IMR-90 (cell line): ENCODE measurements around the gene FKBP10. TPM values are rescaled to one million over a fixed set of nuclear protein-coding genes. Genes with fewer than 3 reads are reported as not detected.

ENCODE experiments used
- ATAC-seq: fragments of 200-7000 bp; cut with Tn5 transposase; 2 replicates; pipeline ENCODE4 v1.9.1; 2020; ENCODE audit warnings: low read depth, mild to moderate bottlenecking, moderate library complexity
- BruUV-seq: library from RNA; stranded (reverse); fragments of 400-500 nt; replicated peaks from 2 replicates; lab custom pipeline; 2021; lab: Mats Ljungman, UMichigan
- CTCF ChIA-PET: fragments of 300-600 bp; formaldehyde crosslinking; extraction: SDS; loops from one replicate; lab custom pipeline; 2021; ENCODE audit warnings: antibody characterized with exemption; lab: Yijun Ruan, JAX
- POLR2A ChIA-PET: fragments of 300-600 bp; sonication (Branson Sonifier 250); formaldehyde crosslinking; loops from one replicate; lab custom pipeline; 2022; ENCODE audit warnings: antibody characterized with exemption; ENCODE audit not compliant: unreplicated experiment; lab: Charles Lee
- DNase-seq: peaks from one replicate; pipeline ENCODE4 v3.0.0; 2013
- H2AFZ ChIP-seq: replicated peaks from 2 replicates; pipeline ENCODE3; 2013; ENCODE audit warnings: low read length, mild to moderate bottlenecking; ENCODE audit not compliant: poor library complexity
- H2AK5ac ChIP-seq: 2 replicates; pipeline ENCODE4 v1.6.1; 2013; ENCODE audit warnings: low read depth, low read length, inconsistent platforms
- H2AK9ac ChIP-seq: replicated peaks from 2 replicates; pipeline ENCODE3; 2013; ENCODE audit warnings: mild to moderate bottlenecking, low read depth, low read length, moderate library complexity; ENCODE audit not compliant: poor library complexity
- H2BK120ac ChIP-seq: 2 replicates; pipeline ENCODE4 v1.6.1; 2013; ENCODE audit warnings: low read depth, low read length, inconsistent platforms
- H2BK15ac ChIP-seq: 3 replicates; pipeline ENCODE4 v1.6.1; 2013; ENCODE audit warnings: low read depth, low read length, inconsistent platforms
- H2BK20ac ChIP-seq: 2 replicates; pipeline ENCODE4 v1.6.1; 2013; ENCODE audit warnings: low read depth, mild to moderate bottlenecking, inconsistent platforms, low read length, moderate library complexity
- H2BK5ac ChIP-seq: 2 replicates; pipeline ENCODE4 v1.6.1; 2013; ENCODE audit warnings: mild to moderate bottlenecking, low read depth, low read length, inconsistent platforms; ENCODE audit not compliant: poor library complexity, severe bottlenecking
- H3K14ac ChIP-seq: replicated peaks from 2 replicates; pipeline ENCODE4 v1.6.1; 2013; ENCODE audit warnings: low read depth, low read length, inconsistent platforms
- H3K18ac ChIP-seq: 2 replicates; pipeline ENCODE4 v1.6.1; 2013; ENCODE audit warnings: low read depth, low read length, control low read depth
- H3K23ac ChIP-seq: 2 replicates; pipeline ENCODE4 v1.6.1; 2013; ENCODE audit warnings: low read depth, low read length, inconsistent platforms
- H3K27ac ChIP-seq: 2 replicates; pipeline ENCODE4 v1.5.1; 2013; ENCODE audit warnings: mild to moderate bottlenecking, control low read depth, low read length; ENCODE audit not compliant: insufficient read depth
- H3K27me3 ChIP-seq: 2 replicates; pipeline ENCODE4 v1.6.1; 2013; ENCODE audit warnings: low read length; ENCODE audit not compliant: control insufficient read depth, insufficient read depth
- H3K36me3 ChIP-seq: 2 replicates; pipeline ENCODE4 v1.6.1; 2013; ENCODE audit warnings: low read length, mixed read lengths; ENCODE audit not compliant: control insufficient read depth, insufficient read depth
- H3K4ac ChIP-seq: 2 replicates; pipeline ENCODE4 v1.6.1; 2013; ENCODE audit warnings: low read depth, low read length, inconsistent platforms
- H3K4me1 ChIP-seq: 2 replicates; pipeline ENCODE4 v1.6.1; 2013; ENCODE audit warnings: low read length, mixed read lengths; ENCODE audit not compliant: control insufficient read depth, insufficient read depth
- H3K4me2 ChIP-seq: 2 replicates; pipeline ENCODE4 v1.6.1; 2013; ENCODE audit warnings: low read depth, mild to moderate bottlenecking, control low read depth, low read length, moderate library complexity
- H3K4me3 ChIP-seq: 2 replicates; pipeline ENCODE4 v1.5.1; 2013; ENCODE audit warnings: low read depth, mild to moderate bottlenecking, control low read depth, low read length, moderate library complexity; ENCODE audit not compliant: insufficient read depth
- H3K56ac ChIP-seq: 2 replicates; pipeline ENCODE4 v1.6.1; 2013; ENCODE audit warnings: low read length, inconsistent platforms; ENCODE audit not compliant: insufficient read depth; ENCODE audit errors: extremely low read depth
- H3K79me1 ChIP-seq, 2 experiments: 2 replicates each; pipeline ENCODE4 v1.6.1; 2013; ENCODE audit warnings: low read length in 2 of 2, inconsistent platforms in 1 of 2, low read depth in 1 of 2
- H3K9ac ChIP-seq: 2 replicates; pipeline ENCODE4 v1.6.1; 2013; ENCODE audit warnings: low read depth, low read length, control low read depth
- H3K9me1 ChIP-seq: 2 replicates; pipeline ENCODE4 v1.6.1; 2013; ENCODE audit warnings: low read length, inconsistent platforms; ENCODE audit not compliant: insufficient read depth
- H3K9me3 ChIP-seq: 2 replicates; pipeline ENCODE4 v1.6.1; 2013; ENCODE audit warnings: low read length; ENCODE audit not compliant: control insufficient read depth, insufficient read depth
- H4K20me1 ChIP-seq: 2 replicates; pipeline ENCODE4 v1.6.1; 2013; ENCODE audit warnings: low read length, inconsistent platforms; ENCODE audit not compliant: insufficient read depth
- H4K5ac ChIP-seq: 2 replicates; pipeline ENCODE4 v1.6.1; 2013; ENCODE audit warnings: mild to moderate bottlenecking, low read depth, low read length, control low read depth
- H4K8ac ChIP-seq, 2 experiments: 2 replicates each; pipeline ENCODE4 v1.6.1; 2013; ENCODE audit warnings: low read depth in 2 of 2, low read length in 2 of 2, control low read depth in 1 of 2, inconsistent platforms in 1 of 2
- H4K91ac ChIP-seq: 2 replicates; pipeline ENCODE4 v1.6.1; 2013; ENCODE audit warnings: low read depth, low read length, inconsistent platforms; ENCODE audit not compliant: insufficient read depth
- BHLHE40 ChIP-seq: fragments of 150-350 bp; IDR thresholded peaks from 2 replicates; pipeline ENCODE4 v1.6.1; 2016; ENCODE audit warnings: mild to moderate bottlenecking, low read depth, low read length
- CEBPB ChIP-seq: IDR thresholded peaks from 2 replicates; pipeline ENCODE4 v1.6.1; 2012; ENCODE audit warnings: low read depth, low read length, improper control_type of control experiment
- ELK1 ChIP-seq: fragments of 150-350 bp; IDR thresholded peaks from 2 replicates; pipeline ENCODE4 v1.6.1; 2016; ENCODE audit warnings: low read depth, mild to moderate bottlenecking, low read length, moderate library complexity, borderline replicate concordance
- FOS ChIP-seq: fragments of 150-350 bp; IDR thresholded peaks from 2 replicates; pipeline ENCODE4 v1.6.1; 2016; ENCODE audit warnings: low read depth, low read length
- MAFK ChIP-seq: IDR thresholded peaks from 2 replicates; pipeline ENCODE4 v1.6.1; 2012; ENCODE audit warnings: low read depth, low read length, improper control_type of control experiment
- POLR2A ChIP-seq: IDR thresholded peaks from 2 replicates; pipeline ENCODE4 v1.6.1; 2012; ENCODE audit warnings: mild to moderate bottlenecking, low read depth, low read length
- RAD21 ChIP-seq: IDR thresholded peaks from 2 replicates; pipeline ENCODE4 v1.6.1; 2012; ENCODE audit warnings: low read length, improper control_type of control experiment
- RCOR1 ChIP-seq: IDR thresholded peaks from 2 replicates; pipeline ENCODE4 v1.6.1; 2012; ENCODE audit warnings: mild to moderate bottlenecking, low read length, improper control_type of control experiment; ENCODE audit not compliant: insufficient replicate concordance
- RFX5 ChIP-seq: IDR thresholded peaks from 2 replicates; pipeline ENCODE4 v1.8.0; 2012; ENCODE audit warnings: low read depth, mild to moderate bottlenecking, low read length, moderate library complexity
- SMC3 ChIP-seq: fragments of 150-350 bp; IDR thresholded peaks from 2 replicates; pipeline ENCODE4 v1.6.1; 2016; ENCODE audit warnings: low read depth, mild to moderate bottlenecking, antibody characterized with exemption, low read length, moderate library complexity
- USF2 ChIP-seq: fragments of 150-350 bp; IDR thresholded peaks from 2 replicates; pipeline ENCODE4 v1.6.1; 2017; ENCODE audit warnings: mild to moderate bottlenecking, antibody characterized with exemption, low read length, low read depth
- WGBS, 2 experiments: methylation state at CpG; one replicate each; pipeline versions ENCODE4 v1.1.5 to v1.1.7; 2013; ENCODE audit warnings: missing lambda C conversion rate in 2 of 2; ENCODE audit not compliant: insufficient read length in 1 of 2; ENCODE audit errors: extremely low coverage in 2 of 2; 5-methylcytosine and 5-hydroxymethylcytosine counted together
- dilution Hi-C: fragments of 300-500 bp; cut with HindIII; formaldehyde crosslinking; loops from one replicate; pipeline ENCODE4 v1.14.3; 2018; ENCODE audit warnings: low sequenced_read_pairs; ENCODE audit not compliant: unreplicated experiment
- in situ Hi-C: fragments of 300-500 bp; cut with MboI; formaldehyde crosslinking; loops from 3 replicates; pipeline ENCODE4 v1.14.3; 2019; ENCODE audit warnings: low sequenced_read_pairs, inconsistent platforms, mixed read lengths
- intact Hi-C: fragments of 100-400 bp; cut with micrococcal nuclease; formaldehyde crosslinking; loops from 2 replicates; pipeline ENCODE4 v1.10.0; 2022
- polyA plus RNA-seq, 3 experiments: library from polyadenylated mRNA; depleted of rRNA; stranded (reverse); fragments of >200 nt; gene quantifications; 2 replicates each; pipeline ENCODE4 v1.2.3, GENCODE V29; 2012; ENCODE audit warnings: low replicate concordance in 1 of 3
- total RNA-seq: library from RNA; depleted of rRNA; stranded (reverse); fragments of >200 nt; gene quantifications from 2 replicates; pipeline ENCODE4 v1.2.3, GENCODE V29; 2012

Gene FKBP10
- total and polyA plus RNA-seq, 2 of the 4 experiments (the other 2 are of a cell fraction): 170 to 984 TPM

- TF ChIP-seq ELK1 (no peak), CEBPB (no peak)
These were observed 32.9 kb upstream of the FKBP10 start (continued) for GRCh38 chr17:41779954-41780353.

GRCh38 chr17:41781404-41782110, 31.2 kb upstream of the FKBP10 start:
- no peak overlapping the region; the same call in 1 of the 2 replicates for H3K4ac ChIP-seq
- H2BK20ac ChIP-seq: no peak overlapping the region
- H4K5ac ChIP-seq: no peak overlapping the region
- intact Hi-C loops (no loop called here), in situ Hi-C loops (no loop called here), dilution Hi-C loops (no loop called here)
- H2AFZ ChIP-seq: no peak overlapping the region
- peaks cover 11% of the 10 kb centered on the region for H3K9me1 ChIP-seq
- BruUV-seq: no TSS peak
- no peak overlapping the region for H3K56ac ChIP-seq
- peaks cover 6 to 66% of the 10 kb centered on the region in 2 experiments; a peak in 3 of 4 replicates for H3K79me1 ChIP-seq
- no peak overlapping the region for H2AK5ac ChIP-seq
- ATAC-seq (no peak), DNase-seq (no peak)
- ChIA-PET CTCF (no interaction called here), POLR2A (interaction anchor here (1.3 kb wide), 1 partner anchor 35 kb away, joined by 3 read pairs; no protein-coding TSS in a partner anchor)
- H4K8ac ChIP-seq: no peak overlapping the region; a peak in 1 of 4 replicates
- no peak overlapping the region for H2BK5ac ChIP-seq
- H3K18ac ChIP-seq: no peak overlapping the region
- H3K27ac ChIP-seq: 0 out of 2 replicates have a peak overlapping the region, but pooled peaks have one; percentile 2
- H3K9ac ChIP-seq: no peak overlapping the region
- H3K4me3 ChIP-seq: no peak overlapping the region
- H3K4me1 ChIP-seq: peaks cover 30% of the 10 kb centered on the region
- no peak overlapping the region; the same call in 1 of the 2 replicates for H3K14ac ChIP-seq
- no peak overlapping the region for H4K91ac ChIP-seq
- no peak overlapping the region; the same call in 1 of the 2 replicates for H2BK120ac ChIP-seq
- H2AK9ac ChIP-seq: no peak overlapping the region
- no peaks in the 10 kb centered on the region for H3K27me3 ChIP-seq
- H2BK15ac ChIP-seq: no peak overlapping the region
- H3K23ac ChIP-seq: no peak overlapping the region
- no peaks in the 10 kb centered on the region for H3K9me3 ChIP-seq
- WGBS, 2 experiments: 91% methylated on average over 6 of the region's 13 CpGs; no CpG with 5 or more reads in 1 of the 2 experiments
- peaks cover 30% of the 10 kb centered on the region for H4K20me1 ChIP-seq
- 0 out of 2 replicates have a peak, but pooled peaks cover 2% of the 10 kb centered on the region for H3K36me3 ChIP-seq
- H3K4me2 ChIP-seq: no peak overlapping the region; the same call in 1 of the 2 replicates
- no peak for TF ChIP-seq ELK1
- no peak for TF ChIP-seq BHLHE40
- TF ChIP-seq POLR2A: no peak
- no peak for TF ChIP-seq USF2
- no peak for TF ChIP-seq MAFK
- no peak for TF ChIP-seq RCOR1
- no peak for TF ChIP-seq SMC3
- TF ChIP-seq FOS: no peak
- TF ChIP-seq RFX5: no peak
- no peak for TF ChIP-seq RAD21
